HEK293 (cell line): ENCODE data around the gene PTPRCAP.

ENCODE experiments used
- CTCF ChIA-PET: fragments of 350-600 bp; formaldehyde crosslinking; extraction: SDS; loops from one replicate; lab custom pipeline; 2021; ENCODE audit warnings: antibody characterized with exemption; lab: Yijun Ruan, JAX
- POLR2A ChIA-PET: fragments of 300-600 bp; formaldehyde crosslinking; extraction: SDS; loops from one replicate; lab custom pipeline; 2020; ENCODE audit warnings: antibody characterized with exemption, inconsistent platforms; lab: Yijun Ruan, JAX
- H3K27ac ChIP-seq: fragments of 200-500 bp; sonication (Bioruptor generic); 2 replicates; pipeline ENCODE4 v1.5.1; 2014; ENCODE audit warnings: low read depth, low read length, control low read depth, inconsistent platforms; ENCODE audit errors: extremely low read depth
- H3K36me3 ChIP-seq, 2 experiments: fragments of 200-500 bp in 1 of 2; sonication (Bioruptor generic) in 1 of 2; 1 replicate in 1 of 2; 2 replicates in 1 of 2; pipeline ENCODE4 v1.5.1; 2014 to 2017; ENCODE audit warnings: inconsistent platforms in 2 of 2, low read length in 2 of 2; ENCODE audit not compliant: control insufficient read depth in 2 of 2, insufficient read depth in 1 of 2
- H3K4me1 ChIP-seq: fragments of 200-500 bp; sonication (Bioruptor generic); 2 replicates; pipeline ENCODE4 v1.5.1; 2014; ENCODE audit warnings: mild to moderate bottlenecking, low read length, inconsistent platforms; ENCODE audit not compliant: control insufficient read depth, insufficient read depth
- H3K4me3 ChIP-seq: 2 replicates; pipeline ENCODE4 v1.5.1; 2011; ENCODE audit warnings: low read depth, mild to moderate bottlenecking, control low read depth, low read length, moderate library complexity
- H3K9me3 ChIP-seq: fragments of 200-500 bp; sonication (Bioruptor generic); 2 replicates; pipeline ENCODE4 v1.5.1; 2014; ENCODE audit warnings: low read depth, low read length, inconsistent platforms; ENCODE audit not compliant: control insufficient read depth, insufficient read depth
- FEZF1 ChIP-seq: fragments of 450-650 bp; formaldehyde crosslinking; IDR thresholded peaks from 2 replicates; pipeline ENCODE4 v1.5.1; 2016; ENCODE audit warnings: missing biosample characterization, missing genetic modification characterization
- GLIS1 ChIP-seq: fragments of 450-650 bp; formaldehyde crosslinking; IDR thresholded peaks from 2 replicates; pipeline ENCODE4 v1.5.1; 2016; ENCODE audit warnings: missing biosample characterization, missing genetic modification characterization
- HOXD13 ChIP-seq: sonication (generic); formaldehyde crosslinking; IDR thresholded peaks from 2 replicates; pipeline ENCODE4 v1.8.0; 2022; ENCODE audit warnings: missing genetic modification reagents, borderline replicate concordance
- KLF8 ChIP-seq: fragments of 450-650 bp; formaldehyde crosslinking; IDR thresholded peaks from 2 replicates; pipeline ENCODE4 v1.5.1; 2016; ENCODE audit warnings: missing biosample characterization, missing genetic modification characterization
- SP2 ChIP-seq: fragments of 450-650 bp; formaldehyde crosslinking; IDR thresholded peaks from 2 replicates; pipeline ENCODE4 v1.5.1; 2016; ENCODE audit warnings: missing biosample characterization, missing genetic modification characterization
- ZBTB1 ChIP-seq: fragments of 450-650 bp; formaldehyde crosslinking; IDR thresholded peaks from 2 replicates; pipeline ENCODE4 v1.5.1; 2016; ENCODE audit warnings: missing biosample characterization, missing genetic modification characterization
- ZFP37 ChIP-seq: fragments of 450-650 bp; formaldehyde crosslinking; IDR thresholded peaks from 2 replicates; pipeline ENCODE4 v1.5.1; 2016; ENCODE audit warnings: missing biosample characterization, missing genetic modification characterization
- ZNF2 ChIP-seq: fragments of 450-650 bp; formaldehyde crosslinking; IDR thresholded peaks from 2 replicates; pipeline ENCODE4 v1.5.1; 2016; ENCODE audit warnings: missing biosample characterization, missing genetic modification characterization
- ZNF221 ChIP-seq: fragments of 450-650 bp; formaldehyde crosslinking; IDR thresholded peaks from 2 replicates; pipeline ENCODE4 v1.5.1; 2017; ENCODE audit warnings: missing biosample characterization, missing genetic modification characterization, borderline replicate concordance
- ZNF248 ChIP-seq: fragments of 450-650 bp; formaldehyde crosslinking; IDR thresholded peaks from 2 replicates; pipeline ENCODE4 v1.5.1; 2017; ENCODE audit warnings: missing biosample characterization, missing genetic modification characterization
- ZNF274 ChIP-seq, 2 experiments: fragments of 200-500 bp in 1 of 2; fragments of 450-650 bp in 1 of 2; sonication (Bioruptor generic) in 1 of 2; formaldehyde crosslinking in 1 of 2; IDR thresholded peaks; 2 replicates each; pipeline versions ENCODE4 v1.5.1 to v1.6.1; 2014 to 2016; ENCODE audit warnings: borderline replicate concordance in 1 of 2, inconsistent platforms in 1 of 2, low read length in 1 of 2, missing biosample characterization in 1 of 2, missing genetic modification characterization in 1 of 2
- ZNF561 ChIP-seq: fragments of 450-650 bp; IDR thresholded peaks from 2 replicates; pipeline ENCODE4 v1.5.1; 2018; ENCODE audit warnings: missing biosample characterization, missing genetic modification characterization, borderline replicate concordance
- ZNF664 ChIP-seq: fragments of 450-650 bp; formaldehyde crosslinking; IDR thresholded peaks from 2 replicates; pipeline ENCODE4 v1.5.1; 2016; ENCODE audit warnings: missing biosample characterization, missing genetic modification characterization
- ZNF792 ChIP-seq: fragments of 450-650 bp; formaldehyde crosslinking; IDR thresholded peaks from 2 replicates; pipeline ENCODE4 v1.5.1; 2016; ENCODE audit warnings: missing biosample characterization, missing genetic modification characterization
- TF ChIP-seq, protein P1 (sequence below): fragments of 450-650 bp; formaldehyde crosslinking; IDR thresholded peaks from 2 replicates; pipeline ENCODE4 v1.5.1; 2016; ENCODE audit warnings: missing biosample characterization, missing genetic modification characterization
- TF ChIP-seq, protein P2 (sequence below): fragments of 450-650 bp; formaldehyde crosslinking; IDR thresholded peaks from 2 replicates; pipeline ENCODE4 v1.5.1; 2016; ENCODE audit warnings: missing biosample characterization, missing genetic modification characterization

The PTPRCAP gene

DNA sequence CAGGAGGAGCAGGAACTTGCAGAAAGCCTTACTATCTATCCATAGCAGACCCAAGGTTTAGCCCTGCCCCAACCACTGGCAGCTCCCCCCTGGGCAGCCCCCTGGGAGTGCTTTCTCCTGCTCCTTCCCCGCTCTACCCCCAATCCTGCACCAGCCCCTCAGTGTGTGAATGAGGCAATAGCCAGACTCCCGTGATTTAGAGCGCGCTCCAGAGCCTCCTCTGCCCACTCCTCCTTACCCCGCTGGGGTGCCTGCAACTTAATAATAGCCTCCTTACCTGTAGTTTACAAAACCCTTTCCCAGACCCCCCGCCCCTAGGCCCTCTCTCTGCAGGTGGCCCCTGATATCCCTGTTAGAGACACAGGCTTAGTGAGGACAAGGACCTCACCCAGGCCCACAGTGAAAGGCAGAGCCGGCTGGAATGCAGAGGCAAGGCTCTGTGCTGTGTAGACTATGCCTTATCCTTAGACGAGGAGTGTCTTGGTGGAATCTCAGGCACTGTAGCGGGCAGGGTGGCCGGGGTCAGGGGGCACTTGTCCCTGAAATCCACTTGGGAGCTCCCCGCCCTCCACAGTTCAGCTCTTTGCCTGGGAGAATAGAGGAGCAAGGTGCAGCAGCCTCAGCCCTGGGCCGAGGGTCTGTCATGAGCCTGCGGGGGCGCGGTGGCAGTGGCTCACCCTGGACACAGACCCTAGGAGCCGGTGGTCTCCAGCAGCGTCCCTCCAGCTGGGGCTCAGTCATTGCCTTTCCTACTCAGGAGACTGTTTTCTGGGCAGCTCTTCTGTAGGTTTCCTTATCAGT, 26.3 kb downstream of the PTPRCAP start:
- CTCF ChIA-PET = no interaction called here
- TF ChIP-seq GLIS1 (tag by site-specific recombination) (peak; percentile 81), KLF8 (no peak)
- POLR2A ChIA-PET = interaction anchor here (0.6 to 1.7 kb wide), 2 partner anchors 9 to 10 kb away, joined by 3 to 6 read pairs; partner anchors contain the start of gene PPP1CA
- no peaks in the 10 kb centered on the region for H3K36me3 ChIP-seq
- H3K9me3 ChIP-seq = no peaks in the 10 kb centered on the region
- no peaks in the 10 kb centered on the region for H3K4me1 ChIP-seq
- no peak overlapping the region for H3K27ac ChIP-seq
- no peak overlapping the region for H3K4me3 ChIP-seq

DNA sequence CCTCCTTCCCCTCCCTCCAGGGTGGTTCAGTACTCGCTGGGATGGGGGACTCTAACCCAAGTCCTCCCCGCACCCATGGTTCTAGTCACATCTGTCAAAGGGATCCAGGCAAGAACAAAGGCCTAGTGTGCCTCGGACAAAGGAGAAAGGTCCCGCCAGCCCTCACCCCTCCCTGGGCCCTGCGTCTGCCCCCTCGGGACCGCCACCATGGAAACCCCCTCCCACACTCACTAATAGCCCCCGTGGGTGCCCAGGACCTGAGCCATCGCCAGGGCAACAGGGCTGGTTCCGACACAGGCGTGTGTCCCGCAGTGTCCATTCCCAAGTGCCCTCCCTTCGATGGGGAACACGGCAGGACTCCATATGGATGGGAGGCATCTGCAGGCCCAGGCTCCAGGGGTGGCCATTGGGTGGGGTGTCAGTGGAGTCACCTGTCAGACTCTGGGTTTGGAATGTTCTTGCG, 27.1 kb downstream of the PTPRCAP start:
- Histone ChIP-seq H3K4me1 (no peaks in the 10 kb centered on the region), H3K9me3 (no peaks in the 10 kb centered on the region), H3K36me3 (no peaks in the 10 kb centered on the region), H3K27ac (no peak overlapping the region), H3K4me3 (no peak overlapping the region)
- ChIA-PET POLR2A (interaction anchor here (0.6 kb wide), 1 partner anchor 10 kb away, joined by 3 read pairs; no protein-coding TSS in a partner anchor), CTCF (no interaction called here)
- no peak for TF ChIP-seq ZNF2 (tag by site-specific recombination)
- no peak for TF ChIP-seq ZNF792 (tag by site-specific recombination)
- no peak for TF ChIP-seq ZFP37 (tag by site-specific recombination)
- TF ChIP-seq HOXD13 (CRISPR knock-in tag) = no peak
- no peak for TF ChIP-seq GLIS1 (tag by site-specific recombination)
- TF ChIP-seq ZNF664 (tag by site-specific recombination) = no peak
- no peak for TF ChIP-seq ZNF561 (tag by site-specific recombination)
- TF ChIP-seq ZBTB1 (tag by site-specific recombination) = no peak
- no peak for TF ChIP-seq FEZF1 (tag by site-specific recombination)
- TF ChIP-seq ZNF248 (tag by site-specific recombination) = no peak
- TF ChIP-seq ZNF274 (IDR thresholded peaks at IDR 0.05; ENCODE audit: low read length) = no peak
- TF ChIP-seq ZNF274 (tag by site-specific recombination; IDR thresholded peaks at IDR 0.05; ENCODE audit: borderline replicate concordance) = no peak
- TF ChIP-seq, protein P1, sequence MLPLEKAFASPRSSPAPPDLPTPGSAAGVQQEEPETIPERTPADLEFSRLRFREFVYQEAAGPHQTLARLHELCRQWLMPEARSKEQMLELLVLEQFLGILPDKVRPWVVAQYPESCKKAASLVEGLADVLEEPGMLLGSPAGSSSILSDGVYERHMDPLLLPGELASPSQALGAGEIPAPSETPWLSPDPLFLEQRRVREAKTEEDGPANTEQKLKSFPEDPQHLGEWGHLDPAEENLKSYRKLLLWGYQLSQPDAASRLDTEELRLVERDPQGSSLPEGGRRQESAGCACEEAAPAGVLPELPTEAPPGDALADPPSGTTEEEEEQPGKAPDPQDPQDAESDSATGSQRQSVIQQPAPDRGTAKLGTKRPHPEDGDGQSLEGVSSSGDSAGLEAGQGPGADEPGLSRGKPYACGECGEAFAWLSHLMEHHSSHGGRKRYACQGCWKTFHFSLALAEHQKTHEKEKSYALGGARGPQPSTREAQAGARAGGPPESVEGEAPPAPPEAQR (tag by site-specific recombination) = no peak

DNA sequence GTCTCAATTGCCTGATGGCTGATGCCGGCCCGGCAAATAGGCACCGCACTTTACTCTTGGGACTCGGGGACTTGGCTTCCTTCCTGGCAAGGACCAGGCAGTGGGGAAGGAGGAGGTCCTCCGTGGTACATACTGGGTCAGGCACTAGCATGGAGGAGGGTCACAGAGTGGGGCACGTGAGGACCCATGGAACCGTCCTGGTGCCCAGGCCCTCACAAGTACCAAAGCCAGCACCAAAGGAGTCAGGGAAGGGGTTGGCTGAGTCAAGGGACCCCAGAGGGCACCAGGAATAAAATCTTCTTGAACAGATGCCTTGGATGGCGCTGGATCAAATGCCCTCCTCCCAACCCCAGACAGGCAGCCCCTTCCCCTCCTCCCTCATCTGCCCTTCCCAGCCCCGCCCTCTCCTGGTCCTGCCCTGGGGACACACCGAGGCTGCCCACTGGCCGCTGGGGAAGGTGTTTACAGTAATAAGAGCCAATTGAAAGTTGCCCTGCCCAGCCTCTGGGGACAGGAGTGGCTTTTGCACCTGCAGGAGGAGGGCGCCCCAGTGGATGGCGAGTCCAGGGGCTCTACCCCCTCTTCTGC, 27.6 kb downstream of the PTPRCAP start:
- TF ChIP-seq SP2 (tag by site-specific recombination) (peak; percentile 12; the same call in 1 of the 2 replicates), ZNF221 (tag by site-specific recombination) (no peak)
- TF ChIP-seq, protein P2, sequence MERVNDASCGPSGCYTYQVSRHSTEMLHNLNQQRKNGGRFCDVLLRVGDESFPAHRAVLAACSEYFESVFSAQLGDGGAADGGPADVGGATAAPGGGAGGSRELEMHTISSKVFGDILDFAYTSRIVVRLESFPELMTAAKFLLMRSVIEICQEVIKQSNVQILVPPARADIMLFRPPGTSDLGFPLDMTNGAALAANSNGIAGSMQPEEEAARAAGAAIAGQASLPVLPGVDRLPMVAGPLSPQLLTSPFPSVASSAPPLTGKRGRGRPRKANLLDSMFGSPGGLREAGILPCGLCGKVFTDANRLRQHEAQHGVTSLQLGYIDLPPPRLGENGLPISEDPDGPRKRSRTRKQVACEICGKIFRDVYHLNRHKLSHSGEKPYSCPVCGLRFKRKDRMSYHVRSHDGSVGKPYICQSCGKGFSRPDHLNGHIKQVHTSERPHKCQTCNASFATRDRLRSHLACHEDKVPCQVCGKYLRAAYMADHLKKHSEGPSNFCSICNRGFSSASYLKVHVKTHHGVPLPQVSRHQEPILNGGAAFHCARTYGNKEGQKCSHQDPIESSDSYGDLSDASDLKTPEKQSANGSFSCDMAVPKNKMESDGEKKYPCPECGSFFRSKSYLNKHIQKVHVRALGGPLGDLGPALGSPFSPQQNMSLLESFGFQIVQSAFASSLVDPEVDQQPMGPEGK = no peak
- H3K4me1 ChIP-seq = no peaks in the 10 kb centered on the region
- no peak overlapping the region for H3K27ac ChIP-seq
- no peak overlapping the region for H3K4me3 ChIP-seq
- ChIA-PET CTCF (no interaction called here), POLR2A (no interaction called here)
- H3K36me3 ChIP-seq = no peaks in the 10 kb centered on the region
- H3K9me3 ChIP-seq = no peaks in the 10 kb centered on the region
